ENCODE results near the gene KCNJ15. TPM values are rescaled to one million over a fixed set of nuclear protein-coding genes. Genes with fewer than 3 reads are reported as not detected.

KCNJ15 gene
- total RNA-seq, 1 donor from 2014 or later = 2.2 TPM

DNA sequence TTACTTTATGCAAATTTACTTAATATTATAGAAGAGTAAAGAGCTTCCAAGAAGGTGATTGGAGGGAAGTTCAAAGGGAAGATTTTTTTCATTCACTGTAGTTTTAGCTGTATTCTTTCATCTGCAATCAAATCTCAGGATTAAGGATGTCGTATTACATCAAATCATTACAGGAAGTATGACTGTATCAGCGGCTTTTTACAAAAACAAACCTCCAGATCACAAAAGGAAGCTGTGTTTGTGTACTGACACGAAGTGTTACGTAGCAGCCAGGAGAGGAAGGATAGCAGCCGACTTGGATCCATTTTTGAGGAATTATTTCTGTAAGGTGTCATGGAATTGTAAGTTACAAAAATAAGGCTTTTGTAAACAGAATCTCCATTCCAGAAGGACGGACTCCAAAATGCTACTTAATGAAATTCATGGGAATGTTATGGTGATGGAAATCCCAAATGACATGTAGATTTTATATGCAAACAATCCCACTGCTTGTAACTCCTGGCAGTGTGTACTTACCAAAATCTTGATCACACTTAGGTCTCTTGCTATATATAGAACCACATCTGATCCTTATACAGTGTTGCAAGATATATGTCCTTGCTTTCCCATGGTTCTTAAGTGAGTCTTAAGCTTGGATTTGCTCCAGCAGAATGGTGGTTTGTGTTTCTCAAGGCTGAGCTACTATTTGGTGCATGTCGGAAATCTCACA is 49.8 kb downstream of the KCNJ15 start:
- Mint-ChIP-seq H3K4me1 (ENCODE audit: low read depth) (no peaks in the 10 kb centered on the region), H3K27me3 (no peaks in the 10 kb centered on the region), H3K4me3 (ENCODE audit: low read depth) (no peak overlapping the region), H3K36me3 (ENCODE audit: insufficient read depth) (no peaks in the 10 kb centered on the region), H3K27ac (no peak overlapping the region), H3K9me3 (ENCODE audit: low read depth) (no peaks in the 10 kb centered on the region)
- no peak for DNase-seq (ENCODE audit: low spot score, unreplicated experiment)
- no peak for TF ChIP-seq CTCF (IDR thresholded peaks at IDR 0.05; ENCODE audit: unreplicated experiment)

DNA sequence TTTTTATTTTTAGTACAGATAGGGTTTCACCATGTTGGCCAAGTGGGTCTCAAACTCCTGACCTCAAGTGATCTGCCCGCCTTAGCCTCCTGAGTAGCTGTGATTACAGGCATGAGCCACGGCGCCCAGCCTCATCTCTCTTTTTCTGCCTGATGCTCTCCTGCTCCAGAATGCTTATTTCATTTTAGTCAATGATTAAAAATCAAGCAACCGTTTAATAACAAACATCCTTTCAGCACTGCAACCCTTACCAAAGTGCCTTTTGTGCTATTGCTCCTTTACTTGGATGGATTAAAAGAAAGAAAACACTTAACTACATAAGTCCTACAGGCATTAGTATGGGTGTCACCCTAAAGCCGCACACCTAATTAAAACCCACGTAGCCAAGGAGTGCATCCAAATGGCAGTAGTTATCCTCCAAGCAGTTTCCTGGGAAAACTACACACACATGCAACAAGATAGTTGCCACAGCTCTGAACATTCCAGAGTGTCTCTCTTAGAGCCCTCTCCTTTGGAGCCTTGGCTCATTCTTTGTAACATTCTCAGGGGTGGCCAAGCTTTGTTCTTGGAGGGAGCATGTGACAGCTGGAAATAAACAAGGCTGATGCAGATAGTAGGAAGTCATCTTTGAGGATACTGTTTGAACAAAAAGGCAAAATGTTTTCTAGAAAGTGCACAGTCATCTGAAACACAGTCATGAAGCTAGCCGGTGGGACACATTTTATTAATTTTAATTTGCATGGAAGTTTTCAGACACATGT is 51.2 kb downstream of the KCNJ15 start:
- Mint-ChIP-seq H3K4me1 (ENCODE audit: low read depth) (peaks cover 2% of the 10 kb centered on the region), H3K27ac (no peak overlapping the region), H3K4me3 (ENCODE audit: low read depth) (no peak overlapping the region), H3K27me3 (no peaks in the 10 kb centered on the region), H3K9me3 (ENCODE audit: low read depth) (no peaks in the 10 kb centered on the region), H3K36me3 (ENCODE audit: insufficient read depth) (no peaks in the 10 kb centered on the region)
- TF ChIP-seq CTCF (IDR thresholded peaks at IDR 0.05; ENCODE audit: unreplicated experiment) = no peak
- DNase-seq (ENCODE audit: low spot score, unreplicated experiment) = no peak

- Mint-ChIP-seq H3K27ac (no peak overlapping the region), H3K36me3 (ENCODE audit: insufficient read depth) (no peaks in the 10 kb centered on the region), H3K4me3 (ENCODE audit: low read depth) (no peak overlapping the region), H3K27me3 (no peaks in the 10 kb centered on the region), H3K4me1 (ENCODE audit: low read depth) (peaks cover 5% of the 10 kb centered on the region), H3K9me3 (ENCODE audit: low read depth) (no peaks in the 10 kb centered on the region)
- DNase-seq (ENCODE audit: low spot score, unreplicated experiment) = no peak
- no peak for TF ChIP-seq CTCF (IDR thresholded peaks at IDR 0.05; ENCODE audit: unreplicated experiment)
These were observed 51.8 kb downstream of the KCNJ15 start for GRCh38 chr21:38308532-38309119.

GRCh38 chr21:38310646-38311485 is 54.1 kb downstream of the KCNJ15 start:
- Mint-ChIP-seq H3K27ac (peak overlapping the region; percentile 25), H3K4me3 (ENCODE audit: low read depth) (no peak overlapping the region), H3K9me3 (ENCODE audit: low read depth) (no peaks in the 10 kb centered on the region), H3K27me3 (no peaks in the 10 kb centered on the region), H3K4me1 (ENCODE audit: low read depth) (peaks cover 5% of the 10 kb centered on the region), H3K36me3 (ENCODE audit: insufficient read depth) (no peaks in the 10 kb centered on the region)
- DNase-seq (ENCODE audit: low spot score, unreplicated experiment) = no peak
- no peak for TF ChIP-seq CTCF (IDR thresholded peaks at IDR 0.05; ENCODE audit: unreplicated experiment)

GRCh38 chr21:38311765-38312164 is 55.0 kb downstream of the KCNJ15 start:
- Mint-ChIP-seq H3K4me3 (ENCODE audit: low read depth) (no peak overlapping the region), H3K4me1 (ENCODE audit: low read depth) (peaks cover 5% of the 10 kb centered on the region), H3K27me3 (no peaks in the 10 kb centered on the region), H3K27ac (no peak overlapping the region), H3K36me3 (ENCODE audit: insufficient read depth) (no peaks in the 10 kb centered on the region), H3K9me3 (ENCODE audit: low read depth) (no peaks in the 10 kb centered on the region)
- TF ChIP-seq CTCF (IDR thresholded peaks at IDR 0.05; ENCODE audit: unreplicated experiment) = no peak
- DNase-seq (ENCODE audit: low spot score, unreplicated experiment) = no peak
